Neural progenitor cell (in vitro differentiated cells): ENCODE data around the gene INO80E.

ENCODE experiments used
- EZH2 ChIP-seq: fragments of 200-600 bp; sonication (generic); IDR thresholded peaks from 2 replicates; pipeline ENCODE4 v1.6.1; 2017; ENCODE audit warnings: antibody characterized with exemption, mild to moderate bottlenecking, moderate library complexity
- EZH2phosphoT487 ChIP-seq: fragments of 200-600 bp; sonication (generic); IDR thresholded peaks from 2 replicates; pipeline ENCODE4 v1.6.1; 2017; ENCODE audit warnings: antibody characterized with exemption
- TF ChIP-seq, protein P1 (sequence below): fragments of 200-600 bp; sonication (generic); IDR thresholded peaks from 2 replicates; pipeline ENCODE4 v1.5.1; 2017; ENCODE audit warnings: antibody characterized with exemption, mild to moderate bottlenecking

- TF ChIP-seq EZH2 (no peak), EZH2phosphoT487 (no peak)
- TF ChIP-seq, protein P1, sequence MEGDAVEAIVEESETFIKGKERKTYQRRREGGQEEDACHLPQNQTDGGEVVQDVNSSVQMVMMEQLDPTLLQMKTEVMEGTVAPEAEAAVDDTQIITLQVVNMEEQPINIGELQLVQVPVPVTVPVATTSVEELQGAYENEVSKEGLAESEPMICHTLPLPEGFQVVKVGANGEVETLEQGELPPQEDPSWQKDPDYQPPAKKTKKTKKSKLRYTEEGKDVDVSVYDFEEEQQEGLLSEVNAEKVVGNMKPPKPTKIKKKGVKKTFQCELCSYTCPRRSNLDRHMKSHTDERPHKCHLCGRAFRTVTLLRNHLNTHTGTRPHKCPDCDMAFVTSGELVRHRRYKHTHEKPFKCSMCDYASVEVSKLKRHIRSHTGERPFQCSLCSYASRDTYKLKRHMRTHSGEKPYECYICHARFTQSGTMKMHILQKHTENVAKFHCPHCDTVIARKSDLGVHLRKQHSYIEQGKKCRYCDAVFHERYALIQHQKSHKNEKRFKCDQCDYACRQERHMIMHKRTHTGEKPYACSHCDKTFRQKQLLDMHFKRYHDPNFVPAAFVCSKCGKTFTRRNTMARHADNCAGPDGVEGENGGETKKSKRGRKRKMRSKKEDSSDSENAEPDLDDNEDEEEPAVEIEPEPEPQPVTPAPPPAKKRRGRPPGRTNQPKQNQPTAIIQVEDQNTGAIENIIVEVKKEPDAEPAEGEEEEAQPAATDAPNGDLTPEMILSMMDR = no peak
These were observed 11.8 kb upstream of the INO80E start for GRCh38 chr16:29984137-29984763.
